ENCODE results near the gene TRAFD1.

The TRAFD1 gene

DNA sequence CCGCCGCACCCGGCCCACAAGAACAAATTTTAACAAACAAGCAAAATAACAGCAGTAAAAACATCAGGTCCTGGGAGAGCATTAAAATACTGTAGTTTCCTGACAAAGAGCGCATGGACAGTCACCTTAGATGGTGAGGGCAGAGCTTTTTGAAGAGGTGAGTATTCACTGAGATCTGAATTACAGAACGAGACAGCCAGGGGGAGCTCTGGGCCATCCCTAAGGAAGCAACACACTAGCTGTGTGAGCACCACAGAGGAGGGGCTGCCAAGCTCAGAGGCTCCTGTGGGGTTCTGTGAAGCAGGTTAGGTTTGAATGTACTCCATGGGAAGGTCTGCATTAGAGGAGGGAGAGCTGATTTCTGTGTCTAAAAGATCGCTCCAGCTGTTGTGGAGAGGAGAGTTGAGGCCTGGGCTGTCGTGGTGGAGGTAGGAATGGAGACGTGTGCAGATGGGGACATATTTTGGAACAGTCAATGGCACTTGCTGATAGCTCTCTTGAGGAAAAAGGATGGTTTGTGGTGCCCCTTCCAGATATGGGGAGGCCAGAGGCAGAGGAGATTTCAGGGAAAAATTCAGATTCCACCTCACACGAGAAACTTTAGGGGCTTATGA lies 72.9 kb downstream of the TRAFD1 start:
- peak; percentile 8 to 14 for DNase-seq (ENCODE audit: low read depth in 2 of 2)

DNA sequence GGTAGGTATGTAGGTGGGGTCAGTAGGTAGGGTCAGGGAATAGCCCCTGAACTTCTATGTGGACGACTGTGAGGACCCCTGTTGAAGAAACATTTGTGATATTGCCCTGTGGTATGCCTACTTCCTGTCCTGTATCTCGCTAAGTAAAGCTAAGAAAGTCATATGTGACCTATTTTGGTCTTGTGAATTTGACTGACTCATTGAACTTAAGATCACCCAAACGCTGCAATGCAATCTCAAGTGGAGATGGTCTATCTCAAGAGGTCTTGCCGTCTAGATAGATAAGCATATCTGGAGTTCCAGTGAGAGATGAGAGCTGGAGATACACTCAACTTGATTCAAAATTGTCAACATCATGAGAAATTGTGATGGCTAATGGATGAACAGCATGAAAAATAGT lies 73.8 kb downstream of the TRAFD1 start:
- DNase-seq (ENCODE audit: low read depth in 2 of 2) = no peak
